Measurements from ENCODE around the gene KCNK1. TPM values are rescaled to one million over a fixed set of nuclear protein-coding genes. Genes with fewer than 3 reads are reported as not detected.

Gene KCNK1
- total RNA-seq, 1 donor from 2014 or later, result 5.7 TPM

GRCh38 chr1:233625510-233625981, 11.6 kb downstream of the KCNK1 start:
- Histone ChIP-seq H3K27ac (ENCODE audit: low read depth, low read length) (no peak overlapping the region), H3K4me3 (ENCODE audit: insufficient read depth, low read depth, low read length) (no peak overlapping the region), H4K20me1 (ENCODE audit: insufficient read depth, low read length) (peaks cover 6% of the 10 kb centered on the region), H3K9me3 (ENCODE audit: insufficient read depth, low read depth, low read length) (no peaks in the 10 kb centered on the region), H3K9ac (ENCODE audit: low read length) (no peak overlapping the region), H3K4me2 (ENCODE audit: low read length) (no peak overlapping the region), H2AFZ (ENCODE audit: low read depth, low read length) (no peak overlapping the region), H3K27me3 (ENCODE audit: insufficient read depth, low read length) (no peaks in the 10 kb centered on the region), H3K79me2 (ENCODE audit: insufficient read depth, low read length) (no peaks in the 10 kb centered on the region), H3K36me3 (ENCODE audit: insufficient read depth, low read length) (no peaks in the 10 kb centered on the region), H3K4me1 (ENCODE audit: insufficient read depth, low read length) (no peaks in the 10 kb centered on the region)
- Mint-ChIP-seq H3K27me3 (ENCODE audit: low read depth, unreplicated experiment) (no peaks in the 10 kb centered on the region), H3K4me1 (ENCODE audit: low read depth, unreplicated experiment) (peaks cover 4% of the 10 kb centered on the region), H3K4me3 (ENCODE audit: unreplicated experiment) (no peak overlapping the region), H3K9me3 (ENCODE audit: unreplicated experiment) (no peaks in the 10 kb centered on the region), H3K27ac (ENCODE audit: unreplicated experiment) (no peak overlapping the region), H3K36me3 (ENCODE audit: low read depth, unreplicated experiment) (peaks cover 4% of the 10 kb centered on the region)
- no peak for DNase-seq (ENCODE audit: low read depth)
- FAIRE-seq, result no peak
- TF ChIP-seq EZH2 (IDR thresholded peaks at IDR 0.05; ENCODE audit: insufficient read depth, low read length) (no peak), CTCF (IDR thresholded peaks at IDR 0.05; ENCODE audit: insufficient read depth, low read depth, low read length) (no peak)

- H3K36me3 ChIP-seq (ENCODE audit: insufficient read depth, low read length), result no peaks in the 10 kb centered on the region
- Mint-ChIP-seq H3K4me1 (ENCODE audit: low read depth, unreplicated experiment) (peaks cover 4% of the 10 kb centered on the region), H3K9me3 (ENCODE audit: unreplicated experiment) (no peaks in the 10 kb centered on the region), H3K4me3 (ENCODE audit: unreplicated experiment) (no peak overlapping the region), H3K36me3 (ENCODE audit: low read depth, unreplicated experiment) (peaks cover 4% of the 10 kb centered on the region), H3K27ac (ENCODE audit: unreplicated experiment) (no peak overlapping the region), H3K27me3 (ENCODE audit: low read depth, unreplicated experiment) (no peaks in the 10 kb centered on the region)
- no peaks in the 10 kb centered on the region for H3K27me3 ChIP-seq (ENCODE audit: insufficient read depth, low read length)
- FAIRE-seq, result no peak
- no peak overlapping the region for H3K9ac ChIP-seq (ENCODE audit: low read length)
- no peak for DNase-seq (ENCODE audit: low read depth)
- peaks cover 6% of the 10 kb centered on the region for H4K20me1 ChIP-seq (ENCODE audit: insufficient read depth, low read length)
- no peak overlapping the region for H3K27ac ChIP-seq (ENCODE audit: low read depth, low read length)
- H3K4me2 ChIP-seq (ENCODE audit: low read length), result no peak overlapping the region
- TF ChIP-seq CTCF (IDR thresholded peaks at IDR 0.05; ENCODE audit: insufficient read depth, low read depth, low read length), result no peak
- no peak for TF ChIP-seq EZH2 (IDR thresholded peaks at IDR 0.05; ENCODE audit: insufficient read depth, low read length)
- H3K9me3 ChIP-seq (ENCODE audit: insufficient read depth, low read depth, low read length), result no peaks in the 10 kb centered on the region
- H3K4me3 ChIP-seq (ENCODE audit: insufficient read depth, low read depth, low read length), result no peak overlapping the region
- no peaks in the 10 kb centered on the region for H3K79me2 ChIP-seq (ENCODE audit: insufficient read depth, low read length)
- H2AFZ ChIP-seq (ENCODE audit: low read depth, low read length), result no peak overlapping the region
- H3K4me1 ChIP-seq (ENCODE audit: insufficient read depth, low read length), result no peaks in the 10 kb centered on the region
Observed at GRCh38 chr1:233627376-233627775, 13.5 kb downstream of the KCNK1 start.

GRCh38 chr1:233627823-233628222, 13.9 kb downstream of the KCNK1 start:
- Histone ChIP-seq H3K9me3 (ENCODE audit: insufficient read depth, low read depth, low read length) (no peaks in the 10 kb centered on the region), H2AFZ (ENCODE audit: low read depth, low read length) (no peak overlapping the region), H3K4me1 (ENCODE audit: insufficient read depth, low read length) (no peaks in the 10 kb centered on the region), H3K9ac (ENCODE audit: low read length) (no peak overlapping the region), H3K27ac (ENCODE audit: low read depth, low read length) (no peak overlapping the region), H3K4me2 (ENCODE audit: low read length) (no peak overlapping the region), H3K27me3 (ENCODE audit: insufficient read depth, low read length) (no peaks in the 10 kb centered on the region), H3K4me3 (ENCODE audit: insufficient read depth, low read depth, low read length) (no peak overlapping the region), H4K20me1 (ENCODE audit: insufficient read depth, low read length) (peaks cover 6% of the 10 kb centered on the region), H3K79me2 (ENCODE audit: insufficient read depth, low read length) (no peaks in the 10 kb centered on the region), H3K36me3 (ENCODE audit: insufficient read depth, low read length) (no peaks in the 10 kb centered on the region)
- Mint-ChIP-seq H3K4me3 (ENCODE audit: unreplicated experiment) (no peak overlapping the region), H3K27ac (ENCODE audit: unreplicated experiment) (no peak overlapping the region), H3K9me3 (ENCODE audit: unreplicated experiment) (no peaks in the 10 kb centered on the region), H3K4me1 (ENCODE audit: low read depth, unreplicated experiment) (peaks cover 6% of the 10 kb centered on the region), H3K36me3 (ENCODE audit: low read depth, unreplicated experiment) (peaks cover 4% of the 10 kb centered on the region), H3K27me3 (ENCODE audit: low read depth, unreplicated experiment) (no peaks in the 10 kb centered on the region)
- DNase-seq (ENCODE audit: low read depth), result no peak
- no peak for TF ChIP-seq EZH2 (IDR thresholded peaks at IDR 0.05; ENCODE audit: insufficient read depth, low read length)
- TF ChIP-seq CTCF (IDR thresholded peaks at IDR 0.05; ENCODE audit: insufficient read depth, low read depth, low read length), result no peak
- FAIRE-seq, result no peak
